Activated CD4-positive, alpha-beta T cell treated with anti-CD3 and anti-CD28 coated beads for 36 hours (primary cell): ENCODE measurements around the gene ME3. TPM values are rescaled to one million over a fixed set of nuclear protein-coding genes. Genes with fewer than 3 reads are reported as not detected.
A peak's percentile ranks its signal among the peaks of the same experiment; 100 is the strongest.

ENCODE experiments used
- ATAC-seq: fragments of 200-7000 bp; cut with Tn5 transposase; one replicate; pipeline ENCODE4 v1.10.0; 2021; ENCODE audit warnings: mild to moderate bottlenecking, moderate library complexity
- CTCF ChIA-PET: fragments of 350-600 bp; sonication (Branson Sonifier 250); formaldehyde crosslinking; loops from one replicate; lab custom pipeline; 2021; ENCODE audit warnings: antibody characterized with exemption; lab: Charles Lee
- POLR2A ChIA-PET: fragments of 350-600 bp; sonication (Branson Sonifier 250); formaldehyde crosslinking; loops from one replicate; lab custom pipeline; 2021; ENCODE audit warnings: antibody characterized with exemption, inconsistent platforms; lab: Charles Lee
- DNase-seq: peaks from one replicate; pipeline ENCODE4 v3.0.0-alpha.2; 2020
- H3K27ac Mint-ChIP-seq: one replicate; pipeline ENCODE4 v1.8.0; 2021; ENCODE audit warnings: mixed read lengths
- H3K27me3 Mint-ChIP-seq: one replicate; pipeline ENCODE4 v1.8.0; 2021; ENCODE audit warnings: mixed read lengths
- H3K36me3 Mint-ChIP-seq: one replicate; pipeline ENCODE4 v1.8.0; 2021; ENCODE audit warnings: low read depth, mixed read lengths
- H3K4me1 Mint-ChIP-seq: one replicate; pipeline ENCODE4 v1.8.0; 2021; ENCODE audit warnings: mixed read lengths
- H3K4me3 Mint-ChIP-seq: one replicate; pipeline ENCODE4 v1.8.0; 2021; ENCODE audit warnings: mild to moderate bottlenecking, moderate library complexity, mixed read lengths
- H3K9me3 Mint-ChIP-seq: one replicate; pipeline ENCODE4 v1.8.0; 2021; ENCODE audit warnings: low read depth, mixed read lengths
- intact Hi-C, 2 experiments: fragments of 100-400 bp; cut with DNase I in 1 of 2; cut with micrococcal nuclease in 1 of 2; formaldehyde crosslinking; loops; one replicate each; pipeline versions ENCODE4 v1.14.2 to v1.15.1; 2022 to 2024; cut with DNase I, micrococcal nuclease
- total RNA-seq, 2 experiments: library from RNA; stranded (reverse); gene quantifications; one replicate each; pipeline ENCODE4 v1.2.3, GENCODE V29; 2021

The ME3 gene
- total RNA-seq, 2 experiments from 2014 or later = 4.0 to 6.0 TPM

DNA sequence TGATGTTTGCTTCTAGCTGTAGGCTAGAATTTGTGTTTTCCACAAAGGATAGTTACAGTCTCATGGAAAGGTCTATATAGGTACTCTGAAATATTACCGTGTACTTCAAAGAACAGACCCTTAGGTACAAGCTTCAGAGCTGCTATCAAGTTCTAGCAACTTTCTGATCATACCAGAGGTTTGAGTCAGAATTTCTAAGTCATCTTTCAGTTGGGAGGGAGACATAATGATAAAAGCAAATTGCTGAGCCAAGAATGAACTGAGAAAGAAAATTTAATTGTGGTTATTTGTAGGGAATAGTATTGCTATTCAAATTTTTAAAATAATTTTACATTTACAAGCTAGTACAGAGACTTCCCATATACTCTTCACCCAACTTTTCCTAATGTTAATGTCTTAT, 19.9 kb upstream of the ME3 start:
- POLR2A ChIA-PET = interaction anchor here (0.6 kb wide), 1 partner anchor 1122 kb away, joined by 3 read pairs; no protein-coding TSS in a partner anchor
- Mint-ChIP-seq H3K27ac (no peak overlapping the region), H3K4me3 (no peak overlapping the region), H3K27me3 (peaks cover 9% of the 10 kb centered on the region), H3K9me3 (no peaks in the 10 kb centered on the region), H3K36me3 (no peaks in the 10 kb centered on the region), H3K4me1 (peaks cover 19% of the 10 kb centered on the region)
- ATAC-seq (no peak), DNase-seq (no peak)
- intact Hi-C loops = no loop called here
- CTCF ChIA-PET = interaction anchor here (1.5 kb wide), 1 partner anchor 10 kb away, joined by 4 read pairs; no protein-coding TSS in a partner anchor

DNA sequence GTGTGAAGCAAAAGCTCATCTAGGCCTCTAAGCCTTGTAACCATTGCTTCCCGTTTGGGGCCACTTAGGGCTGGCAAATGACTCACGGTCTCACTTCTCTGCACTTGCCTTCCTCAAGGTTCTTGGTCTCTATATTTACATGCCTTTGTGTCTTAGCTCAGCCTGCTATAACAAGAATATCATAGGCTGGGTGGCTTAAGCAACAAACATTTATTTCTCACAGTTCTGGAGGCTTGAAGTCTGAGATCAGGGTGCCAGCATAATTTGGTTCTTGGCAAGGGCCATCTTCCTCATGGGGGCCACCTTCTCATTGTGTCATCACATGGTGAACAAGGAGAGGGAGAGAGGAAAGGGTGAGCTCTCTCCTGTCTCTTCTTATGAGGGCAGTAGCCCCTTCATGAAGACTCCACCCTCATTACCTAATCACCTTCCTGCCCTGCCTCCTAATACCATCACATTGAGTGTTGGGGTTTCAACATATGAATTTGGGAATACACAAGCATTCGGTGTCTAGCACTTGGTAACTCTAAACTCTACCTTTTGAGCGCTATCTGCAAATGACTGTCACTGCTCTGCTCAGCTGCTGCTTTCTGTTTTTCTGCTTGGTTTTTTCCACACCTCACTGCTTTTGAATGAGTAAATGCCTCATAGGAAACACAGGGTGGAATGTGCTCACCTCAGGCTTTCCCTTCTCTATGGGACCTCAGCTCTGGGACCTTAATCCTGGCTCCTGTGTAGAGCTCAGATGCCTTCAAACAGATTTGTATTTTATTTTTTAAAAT, 16.2 kb upstream of the ME3 start:
- intact Hi-C loops = loop anchor here (1.0 to 5.0 kb wide), 5 partner anchors 16 to 119 kb away; partner anchors contain the start of gene ME3 (in 1 of the 2)
- peaks cover 7% of the 10 kb centered on the region for H3K27me3 Mint-ChIP-seq
- H3K9me3 Mint-ChIP-seq = no peaks in the 10 kb centered on the region
- peaks cover 28% of the 10 kb centered on the region for H3K4me1 Mint-ChIP-seq
- no peaks in the 10 kb centered on the region for H3K36me3 Mint-ChIP-seq
- CTCF ChIA-PET = interaction anchor here (0.6 to 3.3 kb wide), 7 partner anchors 11 to 209 kb away, joined by 3 to 20 read pairs (median 4); no protein-coding TSS in a partner anchor
- H3K4me3 Mint-ChIP-seq = peak overlapping the region; percentile 16
- H3K27ac Mint-ChIP-seq = peak overlapping the region; percentile 92
- ATAC-seq (peak; percentile 87), DNase-seq (peak; percentile 69)
- POLR2A ChIA-PET = interaction anchor here (0.6 to 1.2 kb wide), 3 partner anchors 18 to 740 kb away, joined by 3 to 4 read pairs (median 3); no protein-coding TSS in a partner anchor

DNA sequence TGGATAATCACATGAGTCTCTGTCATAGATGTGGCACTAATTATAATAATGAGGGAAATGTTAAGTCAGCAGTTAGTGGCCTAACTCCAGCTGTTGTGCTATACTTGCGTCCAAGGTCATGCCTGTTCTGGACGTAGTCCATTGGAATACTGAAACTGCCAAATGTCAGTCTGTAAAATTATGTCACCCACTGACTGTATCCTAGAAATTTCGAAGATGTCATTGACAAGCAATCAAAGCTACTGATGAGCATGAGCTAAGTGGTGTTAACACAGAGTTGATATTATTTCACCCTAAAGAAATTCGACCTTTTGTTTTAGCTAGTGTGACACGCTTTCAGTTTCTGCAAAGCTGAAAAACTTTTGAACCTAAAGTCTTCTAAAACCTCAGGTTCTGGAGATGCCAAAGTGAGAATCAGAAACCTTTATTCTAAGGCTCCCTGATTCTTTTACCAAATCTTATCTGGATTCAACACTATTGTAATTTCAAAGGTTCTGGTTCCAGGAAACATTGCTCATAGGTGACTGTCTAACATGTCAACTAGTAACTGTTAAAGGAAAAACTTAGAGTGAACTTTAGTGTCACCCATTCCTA, 14.9 kb upstream of the ME3 start:
- ChIA-PET POLR2A (interaction anchor here (1.1 to 1.2 kb wide), 2 partner anchors 16 to 95 kb away, joined by 4 to 5 read pairs; no protein-coding TSS in a partner anchor), CTCF (interaction anchor here (1.2 to 3.3 kb wide), 4 partner anchors 9 to 73 kb away, joined by 3 to 20 read pairs (median 4); no protein-coding TSS in a partner anchor)
- H3K36me3 Mint-ChIP-seq = no peaks in the 10 kb centered on the region
- H3K9me3 Mint-ChIP-seq = no peaks in the 10 kb centered on the region
- H3K27ac Mint-ChIP-seq = peak overlapping the region; percentile 28
- peak; percentile 66 for ATAC-seq
- intact Hi-C loops = loop anchor here (1.0 to 5.0 kb wide), 4 partner anchors 56 to 120 kb away; no protein-coding TSS in a partner anchor
- H3K4me1 Mint-ChIP-seq = peaks cover 28% of the 10 kb centered on the region
- peaks cover 9% of the 10 kb centered on the region for H3K27me3 Mint-ChIP-seq
- no peak for DNase-seq
- H3K4me3 Mint-ChIP-seq = no peak overlapping the region

DNA sequence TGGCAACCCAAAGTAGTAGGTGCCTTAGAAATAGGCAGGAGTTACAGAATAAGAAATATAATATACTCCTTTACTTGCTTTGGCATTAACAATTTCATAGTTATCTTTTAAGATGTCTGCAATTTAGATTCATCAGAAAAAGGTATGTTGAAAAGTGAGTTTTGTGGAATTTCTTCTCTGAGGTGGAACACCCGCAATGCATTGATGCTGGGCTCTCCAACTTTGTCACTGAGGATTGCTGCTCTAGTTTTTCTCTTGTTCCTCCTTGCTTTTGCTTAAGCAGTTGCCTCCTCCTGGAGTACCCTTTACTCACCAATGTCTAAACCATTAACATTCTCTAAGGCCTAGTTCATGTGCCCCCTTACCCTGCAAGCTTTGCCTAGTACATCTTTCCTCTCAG, 14.1 kb upstream of the ME3 start:
- Mint-ChIP-seq H3K4me1 (peaks cover 28% of the 10 kb centered on the region), H3K27ac (peak overlapping the region; percentile 28), H3K36me3 (no peaks in the 10 kb centered on the region), H3K27me3 (peaks cover 2% of the 10 kb centered on the region), H3K9me3 (no peaks in the 10 kb centered on the region), H3K4me3 (no peak overlapping the region)
- DNase-seq = no peak
- ChIA-PET POLR2A (no interaction called here), CTCF (interaction anchor here (1.4 to 3.3 kb wide), 2 partner anchors 9 to 12 kb away, joined by 3 to 20 read pairs; no protein-coding TSS in a partner anchor)
- intact Hi-C loops = loop anchor here in 1 of 2 experiments (5.0 kb wide), 1 partner anchor 121 kb away; no protein-coding TSS in a partner anchor
- no peak for ATAC-seq

DNA sequence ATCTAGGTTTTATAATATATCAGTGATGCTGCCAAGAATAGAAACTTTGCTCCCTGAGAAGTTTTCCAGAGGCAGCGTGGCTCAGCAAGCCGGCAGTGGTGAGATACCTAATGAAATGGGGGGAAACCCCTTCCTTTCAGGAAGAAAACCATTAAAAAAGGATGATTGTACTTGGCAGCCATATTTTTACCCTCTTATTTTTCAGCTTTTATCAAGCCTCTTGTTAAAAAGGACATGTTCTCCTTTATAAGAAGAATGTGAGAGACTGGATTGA, 9.0 kb upstream of the ME3 start:
- intact Hi-C loops = no loop called here

DNA sequence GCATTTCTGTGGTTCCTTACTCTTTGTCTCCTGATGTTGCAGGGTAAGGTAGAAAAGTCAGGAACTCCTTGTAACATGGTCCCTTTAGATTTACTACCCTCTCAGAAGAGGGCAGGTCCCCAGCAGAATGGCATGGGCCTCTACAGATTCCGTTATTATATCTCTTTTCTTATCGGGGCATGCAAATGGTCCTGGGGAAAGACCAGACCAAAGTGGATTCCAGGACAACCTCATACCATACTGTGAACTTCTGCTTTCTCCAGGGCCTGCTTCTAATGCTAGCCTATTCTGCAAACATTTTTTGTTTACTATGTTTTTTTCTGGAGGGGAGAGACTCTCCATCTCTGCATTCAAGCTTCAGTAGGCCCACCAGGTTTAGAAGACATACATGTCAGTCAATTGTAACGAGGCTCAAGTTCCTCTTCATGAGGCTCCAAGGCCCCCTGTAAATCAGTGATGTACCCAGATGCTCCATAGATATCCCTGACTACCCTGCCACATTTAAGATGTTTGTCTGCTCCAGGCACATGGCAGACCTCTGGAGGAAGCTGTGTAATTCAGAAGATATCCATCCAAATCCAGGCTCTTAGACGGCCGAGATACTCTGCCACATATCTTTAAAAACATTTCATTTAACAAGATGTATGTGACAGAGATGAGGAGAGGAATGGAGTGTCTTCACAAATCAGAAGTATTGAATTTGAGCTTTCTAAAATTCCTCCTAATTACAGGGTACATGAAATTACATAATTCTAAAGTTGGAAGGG, 8.5 kb upstream of the ME3 start:
- Mint-ChIP-seq H3K4me3 (no peak overlapping the region), H3K9me3 (no peaks in the 10 kb centered on the region), H3K27ac (no peak overlapping the region), H3K4me1 (no peaks in the 10 kb centered on the region), H3K27me3 (peaks cover 2% of the 10 kb centered on the region), H3K36me3 (no peaks in the 10 kb centered on the region)
- ChIA-PET CTCF (interaction anchor here (0.8 to 1.2 kb wide), 2 partner anchors 72 to 195 kb away, joined by 3 to 4 read pairs; no protein-coding TSS in a partner anchor), POLR2A (no interaction called here)
- ATAC-seq = no peak
- DNase-seq = no peak
- intact Hi-C loops = no loop called here

More for the DNA sequence above, 9.0 kb upstream of the ME3 start:
- Mint-ChIP-seq H3K9me3 (no peaks in the 10 kb centered on the region), H3K4me1 (no peaks in the 10 kb centered on the region), H3K27ac (no peak overlapping the region), H3K36me3 (no peaks in the 10 kb centered on the region), H3K4me3 (no peak overlapping the region), H3K27me3 (peaks cover 2% of the 10 kb centered on the region)
- ChIA-PET CTCF (interaction anchor here (0.8 to 1.2 kb wide), 4 partner anchors 11 to 195 kb away, joined by 3 to 5 read pairs (median 4); no protein-coding TSS in a partner anchor), POLR2A (no interaction called here)
- ATAC-seq (no peak), DNase-seq (no peak)

DNA sequence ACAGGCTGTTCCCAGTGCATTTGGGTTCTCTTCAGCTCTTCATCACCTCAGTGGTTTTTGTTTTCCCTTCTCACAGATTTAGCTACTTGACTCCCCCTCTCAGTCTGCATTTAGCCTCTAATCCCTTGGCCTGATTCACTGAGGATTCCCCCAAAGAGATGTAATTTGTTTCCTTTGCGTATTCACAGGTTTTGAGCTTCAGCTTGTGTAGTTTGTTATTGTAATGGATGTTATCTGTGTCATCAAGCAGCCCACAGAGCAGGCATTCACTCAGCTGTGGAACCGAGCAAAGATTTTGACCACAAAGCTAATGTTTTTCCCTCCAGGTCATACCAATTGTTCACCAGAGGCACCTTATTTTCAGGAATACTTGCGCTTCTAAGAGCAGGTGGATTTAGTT, 6.4 kb upstream of the ME3 start:
- ChIA-PET CTCF (interaction anchor here (0.8 to 4.2 kb wide), 4 partner anchors 9 to 120 kb away, joined by 3 to 20 read pairs (median 4); no protein-coding TSS in a partner anchor), POLR2A (no interaction called here)
- ATAC-seq = no peak

DNA sequence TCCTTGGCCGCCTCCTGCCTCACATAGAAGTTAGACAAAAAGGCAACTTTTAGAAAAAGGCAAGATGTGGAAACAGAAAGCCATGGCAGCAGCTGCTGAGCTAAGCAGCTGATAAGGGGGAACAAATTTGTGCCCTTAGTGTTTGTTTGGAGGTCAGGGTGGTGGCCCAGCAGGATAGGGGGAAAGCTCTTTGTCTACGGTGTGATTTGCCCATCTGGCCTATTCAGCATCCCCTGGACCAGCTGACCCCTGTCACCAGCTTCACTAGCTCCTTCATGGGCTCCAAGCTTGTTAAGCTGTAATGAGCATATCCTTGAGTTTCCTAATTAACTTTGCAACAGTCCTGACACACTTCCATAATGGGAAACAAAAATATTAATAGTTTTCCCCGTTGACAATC, 5.9 kb upstream of the ME3 start:
- Mint-ChIP-seq H3K4me3 (no peak overlapping the region), H3K36me3 (no peaks in the 10 kb centered on the region), H3K4me1 (peaks cover 3% of the 10 kb centered on the region), H3K27me3 (peaks cover 2% of the 10 kb centered on the region), H3K27ac (no peak overlapping the region), H3K9me3 (no peaks in the 10 kb centered on the region)
- ChIA-PET CTCF (interaction anchor here (0.8 to 4.2 kb wide), 4 partner anchors 10 to 121 kb away, joined by 3 to 20 read pairs (median 4); no protein-coding TSS in a partner anchor), POLR2A (interaction anchor here (0.6 kb wide), 1 partner anchor 70 kb away, joined by 3 read pairs; no protein-coding TSS in a partner anchor)
- ATAC-seq = no peak
- DNase-seq = no peak
- intact Hi-C loops = no loop called here

More for the DNA sequence above, 6.4 kb upstream of the ME3 start:
- Mint-ChIP-seq H3K36me3 (no peaks in the 10 kb centered on the region), H3K4me1 (peaks cover 3% of the 10 kb centered on the region), H3K27ac (peak overlapping the region; percentile 1), H3K27me3 (peaks cover 2% of the 10 kb centered on the region), H3K4me3 (no peak overlapping the region), H3K9me3 (no peaks in the 10 kb centered on the region)
- intact Hi-C loops = no loop called here
- no peak for DNase-seq

DNA sequence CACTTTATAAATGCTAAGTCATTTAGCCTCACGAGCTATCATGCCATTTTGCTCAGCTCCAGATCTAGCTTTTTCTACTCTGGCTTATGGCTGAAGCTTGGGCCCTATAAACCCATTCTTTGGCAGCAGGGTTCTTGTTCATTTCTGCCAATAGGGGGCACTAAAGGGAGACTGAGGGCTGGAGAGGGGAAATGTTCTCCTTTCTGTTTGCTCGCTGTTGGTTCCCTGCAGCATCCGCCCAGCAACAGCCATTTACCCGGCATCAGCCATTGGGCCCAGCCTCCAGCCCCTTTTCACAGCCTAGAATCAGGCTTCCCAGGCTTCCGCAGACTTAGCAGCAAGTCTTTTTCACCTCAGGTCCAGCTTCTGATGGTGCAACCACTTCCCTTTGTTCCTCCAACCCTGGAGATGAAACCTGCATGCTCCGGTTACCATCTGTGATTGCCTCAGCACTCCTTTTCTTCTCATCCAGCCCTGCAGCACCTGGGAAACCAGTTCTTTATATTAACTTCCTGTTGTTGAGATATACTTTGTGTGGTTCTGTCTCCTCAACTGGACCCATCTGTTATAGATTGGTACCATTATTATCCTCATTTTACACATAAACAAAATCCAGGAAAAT, 4.2 kb upstream of the ME3 start:
- H3K27me3 Mint-ChIP-seq = peaks cover 4% of the 10 kb centered on the region
- no peak overlapping the region for H3K27ac Mint-ChIP-seq
- POLR2A ChIA-PET = no interaction called here
- H3K4me1 Mint-ChIP-seq = peaks cover 6% of the 10 kb centered on the region
- H3K9me3 Mint-ChIP-seq = no peaks in the 10 kb centered on the region
- CTCF ChIA-PET = interaction anchor here (1.7 to 4.2 kb wide), 2 partner anchors 9 to 11 kb away, joined by 4 to 20 read pairs; no protein-coding TSS in a partner anchor
- peak; percentile 25 for DNase-seq
- ATAC-seq = no peak
- H3K36me3 Mint-ChIP-seq = no peaks in the 10 kb centered on the region
- intact Hi-C loops = loop anchor here in 1 of 2 experiments (2.0 kb wide), 1 partner anchor 220 kb away; no protein-coding TSS in a partner anchor
- H3K4me3 Mint-ChIP-seq = no peak overlapping the region

DNA sequence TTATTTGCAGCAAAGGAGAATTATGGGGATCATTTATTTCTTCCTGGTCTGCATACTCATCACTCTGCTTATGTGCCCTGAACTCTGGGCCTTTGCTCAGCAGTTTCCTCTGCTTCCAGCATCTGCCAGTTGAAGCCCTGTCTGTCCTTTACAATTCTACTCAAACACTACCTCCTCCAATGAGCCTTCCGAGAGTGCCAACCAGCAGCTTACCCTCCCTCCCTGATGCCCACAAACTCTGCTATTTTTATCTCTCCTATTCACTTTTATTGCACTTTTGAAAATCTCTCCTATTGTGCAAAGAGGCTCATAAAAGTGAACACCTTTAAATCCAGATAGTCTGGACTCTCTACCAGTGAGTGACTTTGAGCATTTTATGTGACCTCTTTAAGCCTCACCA, 3.6 kb upstream of the ME3 start:
- DNase-seq (no peak), ATAC-seq (no peak)
- Mint-ChIP-seq H3K4me1 (peaks cover 10% of the 10 kb centered on the region), H3K27me3 (peaks cover 7% of the 10 kb centered on the region), H3K9me3 (no peaks in the 10 kb centered on the region), H3K4me3 (no peak overlapping the region), H3K36me3 (no peaks in the 10 kb centered on the region), H3K27ac (no peak overlapping the region)
- CTCF ChIA-PET = interaction anchor here (1.7 to 4.2 kb wide), 2 partner anchors 9 to 12 kb away, joined by 4 to 20 read pairs; no protein-coding TSS in a partner anchor
- intact Hi-C loops = loop anchor here in 1 of 2 experiments (2.0 kb wide), 1 partner anchor 219 kb away; no protein-coding TSS in a partner anchor
- POLR2A ChIA-PET = no interaction called here
